ENCODE measurements around the gene RPF1.
"Not testable (repeated sequence)": the region's sequence is repeated elsewhere in the genome, so short reads cannot be mapped to it uniquely, and the experiment has no call there.

Gene RPF1

DNA sequence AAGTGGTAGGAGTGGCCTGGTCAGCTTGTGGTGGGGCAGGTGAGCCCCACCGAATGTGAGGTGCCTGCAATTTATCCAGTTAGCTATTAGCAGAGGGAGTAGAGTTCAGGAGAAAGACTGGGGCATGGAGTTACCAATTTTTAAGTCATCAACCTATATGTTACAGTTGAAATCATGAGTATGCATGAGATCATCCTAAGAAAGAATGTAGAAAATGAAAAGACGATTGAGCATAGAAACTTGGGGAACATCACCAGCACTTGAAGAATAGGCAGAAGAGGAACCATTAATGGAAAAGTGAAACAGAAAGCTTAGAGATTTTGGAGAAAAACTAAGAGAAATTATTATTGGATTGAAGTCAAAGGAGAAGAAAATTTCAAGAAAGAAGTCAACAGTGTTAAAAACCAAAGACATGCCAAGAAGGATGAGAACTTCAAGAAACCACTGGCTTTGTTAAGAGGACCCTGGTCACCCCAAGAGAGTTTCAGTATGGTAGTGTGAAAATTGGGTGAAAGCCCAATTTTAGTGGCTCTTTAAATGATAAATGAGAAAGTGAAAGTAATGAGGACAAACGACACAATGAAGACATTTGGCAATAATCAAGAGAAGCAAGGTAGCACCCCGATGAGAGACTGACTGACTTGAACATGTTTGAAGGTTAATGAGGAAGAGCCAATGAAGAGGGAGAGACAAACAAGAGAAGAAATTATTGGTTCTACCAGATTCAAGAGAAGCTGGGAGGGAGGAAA lies 44.1 kb upstream of the RPF1 start:
- Histone ChIP-seq H3K4me3 (ENCODE audit: severe bottlenecking) (no peak overlapping the region), H3K27ac (ENCODE audit: poor library complexity, severe bottlenecking) (no peak overlapping the region), H3K4me1 (ENCODE audit: insufficient read depth, poor library complexity, severe bottlenecking) (peaks cover 9% of the 10 kb centered on the region), H3K9me3 (ENCODE audit: severe bottlenecking) (no peaks in the 10 kb centered on the region), H3K27me3 (ENCODE audit: insufficient read depth, poor library complexity, severe bottlenecking) (no peaks in the 10 kb centered on the region), H3K36me3 (ENCODE audit: low read depth) (no peaks in the 10 kb centered on the region)
- no peak for ATAC-seq (ENCODE audit: low read depth)
- TF ChIP-seq, protein P1, sequence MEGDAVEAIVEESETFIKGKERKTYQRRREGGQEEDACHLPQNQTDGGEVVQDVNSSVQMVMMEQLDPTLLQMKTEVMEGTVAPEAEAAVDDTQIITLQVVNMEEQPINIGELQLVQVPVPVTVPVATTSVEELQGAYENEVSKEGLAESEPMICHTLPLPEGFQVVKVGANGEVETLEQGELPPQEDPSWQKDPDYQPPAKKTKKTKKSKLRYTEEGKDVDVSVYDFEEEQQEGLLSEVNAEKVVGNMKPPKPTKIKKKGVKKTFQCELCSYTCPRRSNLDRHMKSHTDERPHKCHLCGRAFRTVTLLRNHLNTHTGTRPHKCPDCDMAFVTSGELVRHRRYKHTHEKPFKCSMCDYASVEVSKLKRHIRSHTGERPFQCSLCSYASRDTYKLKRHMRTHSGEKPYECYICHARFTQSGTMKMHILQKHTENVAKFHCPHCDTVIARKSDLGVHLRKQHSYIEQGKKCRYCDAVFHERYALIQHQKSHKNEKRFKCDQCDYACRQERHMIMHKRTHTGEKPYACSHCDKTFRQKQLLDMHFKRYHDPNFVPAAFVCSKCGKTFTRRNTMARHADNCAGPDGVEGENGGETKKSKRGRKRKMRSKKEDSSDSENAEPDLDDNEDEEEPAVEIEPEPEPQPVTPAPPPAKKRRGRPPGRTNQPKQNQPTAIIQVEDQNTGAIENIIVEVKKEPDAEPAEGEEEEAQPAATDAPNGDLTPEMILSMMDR (IDR thresholded peaks at IDR 0.05; ENCODE audit: poor library complexity, severe bottlenecking): no peak
- DNase-seq (ENCODE audit: low spot score): no peak

DNA sequence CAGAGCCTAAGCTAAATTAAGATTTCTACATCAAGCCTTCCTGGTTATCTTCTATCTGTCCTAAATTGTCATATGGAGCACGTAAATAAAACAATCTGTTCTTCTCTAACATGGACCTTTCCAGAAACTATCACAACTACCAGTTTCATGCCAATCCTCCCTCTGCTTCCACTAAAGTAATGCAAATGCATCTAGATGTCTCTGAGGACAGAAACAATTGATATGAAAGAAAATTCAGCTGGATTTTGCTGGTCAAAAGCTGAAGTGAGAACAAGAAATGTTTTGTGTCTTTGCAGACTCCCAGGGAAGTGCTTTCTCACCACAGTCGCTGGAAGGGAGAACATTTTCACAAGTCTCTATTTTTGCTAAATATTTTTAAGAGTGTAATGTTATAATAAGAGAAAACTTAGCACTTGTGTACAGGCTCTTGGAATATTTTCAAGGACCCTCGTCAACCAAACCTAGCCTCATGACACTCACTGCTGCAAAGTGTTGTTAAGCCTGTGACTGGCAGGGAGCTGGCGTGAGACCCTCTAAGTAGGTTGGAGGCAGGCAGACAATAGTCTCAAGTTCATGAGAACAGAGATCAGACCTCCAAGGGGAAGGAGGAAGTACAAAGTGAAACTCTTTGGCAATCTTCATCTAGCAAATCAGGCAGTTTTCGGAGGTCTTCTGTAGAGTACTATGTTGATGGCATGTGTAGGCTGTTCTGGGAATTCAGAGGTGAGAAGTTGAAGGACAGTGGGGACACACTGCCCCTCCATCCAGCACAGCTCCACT lies 42.0 kb upstream of the RPF1 start:
- Histone ChIP-seq H3K27ac (ENCODE audit: poor library complexity, severe bottlenecking) (no peak overlapping the region), H3K4me3 (ENCODE audit: severe bottlenecking) (no peak overlapping the region), H3K4me1 (ENCODE audit: insufficient read depth, poor library complexity, severe bottlenecking) (peaks cover 9% of the 10 kb centered on the region), H3K27me3 (ENCODE audit: insufficient read depth, poor library complexity, severe bottlenecking) (no peaks in the 10 kb centered on the region), H3K36me3 (ENCODE audit: low read depth) (no peaks in the 10 kb centered on the region), H3K9me3 (ENCODE audit: severe bottlenecking) (no peaks in the 10 kb centered on the region)
- no peak for DNase-seq (ENCODE audit: low spot score)
- no peak for ATAC-seq (ENCODE audit: low read depth)
- TF ChIP-seq, protein P1 (IDR thresholded peaks at IDR 0.05; ENCODE audit: poor library complexity, severe bottlenecking): no peak

DNA sequence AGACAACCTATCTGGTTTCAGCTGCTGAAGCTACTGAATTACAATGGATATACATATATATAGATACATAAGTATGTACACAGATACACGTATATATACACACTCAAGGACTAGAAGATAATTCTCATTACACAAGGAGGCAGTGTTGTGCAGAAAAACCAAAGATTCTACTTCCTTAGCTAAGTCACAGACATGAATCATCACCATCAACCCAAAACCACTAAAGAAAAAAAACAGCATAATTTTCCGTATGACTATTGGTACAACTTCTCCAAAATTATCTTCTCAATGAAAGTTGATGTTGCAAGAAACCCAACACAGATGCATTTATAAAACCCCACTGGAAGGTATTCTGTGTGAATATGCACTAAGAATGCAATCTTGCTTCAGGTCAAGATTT lies 36.8 kb upstream of the RPF1 start:
- H3K9me3 ChIP-seq (ENCODE audit: severe bottlenecking): no peaks in the 10 kb centered on the region
- H3K36me3 ChIP-seq (ENCODE audit: low read depth): no peaks in the 10 kb centered on the region
- no peak for DNase-seq (ENCODE audit: low spot score)
- ATAC-seq (ENCODE audit: low read depth): peak; percentile 96
- no peaks in the 10 kb centered on the region for H3K27me3 ChIP-seq (ENCODE audit: insufficient read depth, poor library complexity, severe bottlenecking)
- no peak overlapping the region for H3K27ac ChIP-seq (ENCODE audit: poor library complexity, severe bottlenecking)
- H3K4me3 ChIP-seq (ENCODE audit: severe bottlenecking): no peak overlapping the region
- H3K4me1 ChIP-seq (ENCODE audit: insufficient read depth, poor library complexity, severe bottlenecking): no peaks in the 10 kb centered on the region
- TF ChIP-seq, protein P1 (IDR thresholded peaks at IDR 0.05; ENCODE audit: poor library complexity, severe bottlenecking): peak; percentile 75

DNA sequence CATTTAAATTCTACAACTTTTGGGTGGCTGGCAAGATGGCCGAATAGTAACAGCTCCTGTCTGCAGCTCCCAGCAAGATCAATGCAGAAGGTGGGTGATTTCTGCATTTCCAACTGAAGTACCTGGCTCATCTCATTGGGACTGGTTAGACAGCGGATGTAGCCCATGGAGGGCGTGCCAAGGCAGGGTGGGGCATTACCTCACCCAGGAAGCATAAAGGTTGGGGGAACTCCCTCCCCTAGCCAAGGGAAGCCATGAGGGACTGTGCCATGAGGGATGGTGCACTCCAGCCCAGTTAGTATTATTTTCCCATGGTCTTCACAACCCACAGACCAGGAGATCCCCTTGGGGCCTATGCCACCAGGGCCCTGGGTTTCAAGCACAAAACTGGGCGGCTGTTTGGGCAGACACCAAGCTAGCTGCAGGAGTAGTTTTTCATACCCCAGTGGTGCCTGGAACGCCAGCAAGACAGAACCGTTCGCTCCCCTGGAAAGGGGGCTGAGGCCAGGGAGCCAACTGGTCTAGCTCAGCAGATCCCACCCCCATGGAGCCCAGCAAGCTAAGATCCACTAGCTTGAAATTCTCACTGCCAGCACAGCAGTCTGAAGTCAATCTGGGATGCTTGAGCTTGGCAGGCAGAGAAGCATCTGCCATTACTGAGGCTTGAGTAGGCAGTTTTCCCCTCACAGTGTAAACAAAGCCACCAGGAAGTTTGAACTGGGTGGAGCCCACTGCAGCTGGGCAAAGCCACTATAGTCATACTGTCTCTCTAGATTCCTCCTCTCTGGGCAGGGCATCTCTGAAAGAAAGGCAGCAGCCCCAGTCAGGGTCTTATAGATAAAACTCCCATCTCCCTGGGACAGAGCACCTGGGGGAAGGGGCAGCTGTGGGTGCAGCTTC lies 36.1 kb upstream of the RPF1 start:
- DNase-seq (ENCODE audit: low spot score); H3K9me3 ChIP-seq (ENCODE audit: severe bottlenecking); H3K4me3 ChIP-seq (ENCODE audit: severe bottlenecking); H3K4me1 ChIP-seq (ENCODE audit: insufficient read depth, poor library complexity, severe bottlenecking); H3K36me3 ChIP-seq (ENCODE audit: low read depth); H3K27me3 ChIP-seq (ENCODE audit: insufficient read depth, poor library complexity, severe bottlenecking); H3K27ac ChIP-seq (ENCODE audit: poor library complexity, severe bottlenecking); ATAC-seq (ENCODE audit: low read depth): not testable (repeated sequence)

DNA sequence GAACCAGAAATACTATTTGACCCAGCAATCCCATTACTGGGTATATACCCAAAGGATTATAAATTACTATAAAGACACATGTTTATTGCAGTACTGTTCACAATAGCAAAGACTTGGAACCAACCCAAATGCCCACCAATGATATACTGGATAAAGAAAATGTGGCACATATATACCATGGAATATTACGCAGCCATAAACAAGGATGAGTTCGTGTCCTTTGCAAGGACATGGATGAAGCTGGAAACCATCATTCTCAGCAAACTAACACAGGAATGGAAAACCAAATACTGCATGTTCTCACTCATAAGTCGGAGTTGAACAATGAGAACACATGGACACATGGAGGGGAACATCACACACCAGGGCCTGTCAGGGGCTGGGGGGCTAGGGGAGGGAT lies 30.4 kb upstream of the RPF1 start:
- not testable (repeated sequence) for H3K27ac ChIP-seq (ENCODE audit: poor library complexity, severe bottlenecking); DNase-seq (ENCODE audit: low spot score); H3K4me1 ChIP-seq (ENCODE audit: insufficient read depth, poor library complexity, severe bottlenecking); H3K4me3 ChIP-seq (ENCODE audit: severe bottlenecking); H3K36me3 ChIP-seq (ENCODE audit: low read depth); ATAC-seq (ENCODE audit: low read depth); H3K9me3 ChIP-seq (ENCODE audit: severe bottlenecking); H3K27me3 ChIP-seq (ENCODE audit: insufficient read depth, poor library complexity, severe bottlenecking)

Measured in RWPE2 (cell line).